ENCODE measurements around the gene EPHA2.

DNA sequence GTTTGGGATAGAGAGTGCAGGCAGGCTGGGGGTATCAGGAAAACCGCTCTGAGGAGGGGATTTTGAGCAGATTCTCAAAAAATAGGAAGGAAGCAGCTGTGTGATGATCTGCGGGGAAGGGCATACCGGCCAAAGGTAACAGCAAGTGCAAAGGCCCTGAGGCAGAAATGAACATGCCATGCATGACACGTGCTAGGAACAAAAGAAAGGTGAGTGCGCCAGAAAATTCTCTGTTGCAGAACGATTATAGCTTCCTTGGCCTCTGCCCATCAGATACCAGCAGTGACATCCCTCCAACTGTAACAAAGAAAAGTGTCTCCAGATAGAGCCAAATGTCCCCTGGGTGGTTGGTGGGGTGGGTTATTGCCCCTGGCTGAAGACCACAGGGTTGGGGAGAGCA lies 45.4 kb downstream of the EPHA2 start:
- TF ChIP-seq CTCF (IDR thresholded peaks at IDR 0.05) (no peak), POLR2AphosphoS5 (IDR thresholded peaks at IDR 0.05; ENCODE audit: low read depth, low read length) (no peak), TCF7L2 (IDR thresholded peaks at IDR 0.05; ENCODE audit: low read depth, low read length) (no peak)
